Kasumi-1 (cell line): ENCODE data around the gene CDC123.
A peak's percentile ranks its signal among the peaks of the same experiment; 100 is the strongest.
"Not testable (repeated sequence)": the region's sequence is repeated elsewhere in the genome, so short reads cannot be mapped to it uniquely, and the experiment has no call there.

Experiments used
- DNase-seq, 2 experiments: peaks; one replicate each; lab custom pipeline; 2025; lab: John Stamatoyannopoulos, UW

CDC123 gene

GRCh38 chr10:12191715-12192114 lies 4.3 kb upstream of the CDC123 start:
- no peak for DNase-seq

- no peak for DNase-seq
These were observed 2.8 kb upstream of the CDC123 start for GRCh38 chr10:12193193-12193592.

DNA sequence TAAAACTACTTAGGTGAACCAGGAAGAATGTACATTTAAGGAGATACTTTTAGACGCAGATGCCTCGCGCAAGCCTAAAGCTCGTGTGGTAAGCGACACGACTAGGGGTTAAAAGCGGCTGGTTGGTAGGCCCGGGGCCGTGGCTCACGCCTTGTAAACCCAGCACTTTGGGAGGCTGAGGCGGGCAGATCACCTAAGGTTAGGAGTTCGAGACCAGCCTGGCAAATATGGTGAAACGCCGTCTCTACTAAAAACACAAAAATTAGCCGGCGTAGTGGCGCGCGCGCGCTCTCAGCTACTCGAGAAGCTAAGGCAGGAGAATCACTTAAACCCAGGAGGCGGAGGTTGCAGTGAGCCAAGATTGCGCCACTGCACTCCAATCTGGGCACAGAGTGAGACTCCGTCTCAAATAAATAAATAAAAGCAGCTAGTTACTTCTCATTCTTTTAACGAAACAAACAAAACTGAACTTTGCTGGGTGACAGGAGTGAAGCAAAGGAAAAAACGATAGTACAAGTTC lies 1.2 kb upstream of the CDC123 start:
- DNase-seq: peak; percentile 44 to 54

GRCh38 chr10:12195281-12195602 lies 746 bp upstream of the CDC123 start:
- DNase-seq: peak in 1 of 2 experiments; percentile 69

GRCh38 chr10:12196531-12197211 lies 683 bp downstream of the CDC123 start:
- peak; percentile 51 to 66 for DNase-seq

DNA sequence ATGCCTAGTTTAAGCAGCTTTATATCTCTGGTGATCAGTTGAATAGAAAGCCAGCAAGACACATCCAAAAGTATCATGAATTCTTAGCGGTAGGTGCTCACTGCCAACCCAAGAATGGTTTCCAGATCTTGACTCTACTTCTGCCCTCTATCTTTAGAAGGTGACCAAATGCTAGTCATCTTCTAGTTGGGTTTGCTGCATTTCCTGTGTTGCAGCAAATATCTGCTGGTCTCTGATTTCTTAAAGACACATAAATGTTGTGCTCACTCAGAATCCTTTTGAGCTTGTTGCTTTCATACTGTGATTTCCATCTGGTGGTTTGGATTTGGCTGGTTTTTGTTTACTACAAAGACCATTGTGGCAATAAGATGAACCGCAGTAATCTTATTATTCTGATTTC lies 2.2 kb downstream of the CDC123 start:
- no peak for DNase-seq

GRCh38 chr10:12200850-12201249 lies 4.9 kb downstream of the CDC123 start:
- no peak for DNase-seq

DNA sequence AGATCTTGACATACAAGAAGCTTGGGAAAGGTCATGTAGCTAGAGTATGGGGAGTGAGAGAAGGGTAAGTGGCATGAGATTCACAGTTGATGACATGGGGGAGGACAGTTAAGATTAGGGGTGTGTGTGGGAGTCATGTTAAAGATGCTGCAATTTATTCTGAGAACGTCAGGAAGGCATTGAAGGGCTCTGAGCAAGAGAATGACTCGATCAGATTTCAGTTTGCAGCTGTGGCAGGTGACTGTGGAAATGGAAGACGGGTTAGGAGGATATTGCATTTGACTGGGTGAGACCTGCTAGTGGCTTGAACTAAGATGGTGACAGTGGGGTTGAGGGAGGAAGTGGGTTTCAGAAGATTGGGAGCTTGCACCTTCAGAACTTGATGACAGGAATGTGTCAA lies 5.6 kb downstream of the CDC123 start:
- no peak for DNase-seq

DNA sequence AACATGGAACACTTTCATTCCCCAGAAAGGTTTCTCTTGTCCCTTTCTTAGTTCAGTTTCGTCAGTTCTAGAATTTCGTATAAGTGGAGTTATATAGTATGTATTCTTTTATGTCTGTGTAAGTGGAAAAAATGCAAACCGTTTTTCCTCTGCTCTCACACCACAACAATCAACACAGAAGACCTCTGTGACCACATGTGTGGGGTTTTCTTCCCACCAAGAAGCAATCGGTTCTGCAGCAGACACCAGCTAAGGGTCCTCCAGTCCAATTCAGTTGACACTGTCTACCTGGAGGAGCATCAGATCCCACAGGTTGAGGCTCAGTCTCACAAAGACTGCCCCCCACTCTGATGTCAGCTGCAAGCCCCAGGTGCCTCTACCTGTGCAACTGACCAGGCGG lies 6.2 kb downstream of the CDC123 start:
- no peak for DNase-seq

DNA sequence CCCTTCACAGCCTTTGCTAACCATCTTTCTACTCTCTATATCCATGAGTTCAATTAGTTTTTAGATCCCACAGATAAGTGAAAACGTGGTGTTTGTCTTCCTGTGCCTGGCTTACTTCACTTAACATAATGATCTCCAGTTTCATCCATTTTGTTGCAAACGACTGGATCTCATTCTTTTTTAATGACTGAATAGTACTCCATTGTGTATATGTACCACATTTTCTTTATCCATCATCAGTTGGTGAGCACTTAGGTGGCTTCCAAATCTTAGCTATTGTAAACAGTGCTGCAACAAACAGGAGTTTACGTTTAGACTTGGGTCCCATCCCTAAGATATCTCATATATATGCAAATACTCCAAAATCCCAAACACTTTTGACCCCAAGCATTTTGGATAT lies 9.1 kb downstream of the CDC123 start:
- DNase-seq: no peak

DNA sequence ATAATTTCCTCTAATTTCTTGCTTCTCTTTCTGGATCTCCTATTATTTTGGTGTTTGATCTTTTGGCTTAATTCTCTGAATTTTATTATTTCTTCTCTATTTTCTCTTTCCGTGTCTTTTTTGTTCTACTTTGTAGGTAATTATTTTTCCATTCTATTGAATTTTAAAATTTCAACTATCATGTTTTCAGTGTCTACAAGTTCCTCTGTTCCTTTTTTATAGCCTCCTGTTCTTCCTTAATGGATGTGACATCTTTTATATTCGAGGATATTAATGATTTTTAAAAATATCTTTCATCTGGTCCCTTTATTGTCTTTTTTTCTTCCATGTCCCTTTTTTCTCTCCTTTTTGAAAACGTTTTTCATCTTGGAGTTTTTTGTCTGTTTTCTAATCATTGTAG lies 11.1 kb downstream of the CDC123 start:
- no peak for DNase-seq

DNA sequence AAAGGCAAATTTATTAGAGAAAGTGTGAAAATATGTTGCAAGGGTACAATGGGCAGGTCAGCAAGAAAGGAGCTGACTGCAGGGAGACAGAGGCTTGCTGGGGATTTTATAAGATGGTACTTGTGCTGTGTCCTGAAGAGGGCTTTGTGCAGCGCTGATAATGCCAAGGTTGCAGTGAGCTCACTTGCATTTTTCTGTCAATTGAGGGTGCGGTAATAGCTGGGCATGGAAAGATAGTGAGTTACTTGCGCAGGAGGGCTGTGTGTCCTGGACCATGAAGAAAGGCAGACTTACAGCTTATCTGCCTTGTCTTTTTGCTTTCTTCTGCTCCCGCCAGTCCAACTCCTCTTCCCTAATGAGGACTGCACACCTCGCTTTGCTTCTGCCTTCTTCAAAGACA lies 12.5 kb downstream of the CDC123 start:
- DNase-seq: no peak

GRCh38 chr10:12212454-12212853 lies 16.5 kb downstream of the CDC123 start:
- no peak for DNase-seq

GRCh38 chr10:12213621-12214020 lies 17.6 kb downstream of the CDC123 start:
- DNase-seq: no peak

GRCh38 chr10:12214093-12214492 lies 18.1 kb downstream of the CDC123 start:
- no peak for DNase-seq

- peak; percentile 74 to 84 for DNase-seq
These were observed 18.8 kb downstream of the CDC123 start for GRCh38 chr10:12214763-12215218.

DNA sequence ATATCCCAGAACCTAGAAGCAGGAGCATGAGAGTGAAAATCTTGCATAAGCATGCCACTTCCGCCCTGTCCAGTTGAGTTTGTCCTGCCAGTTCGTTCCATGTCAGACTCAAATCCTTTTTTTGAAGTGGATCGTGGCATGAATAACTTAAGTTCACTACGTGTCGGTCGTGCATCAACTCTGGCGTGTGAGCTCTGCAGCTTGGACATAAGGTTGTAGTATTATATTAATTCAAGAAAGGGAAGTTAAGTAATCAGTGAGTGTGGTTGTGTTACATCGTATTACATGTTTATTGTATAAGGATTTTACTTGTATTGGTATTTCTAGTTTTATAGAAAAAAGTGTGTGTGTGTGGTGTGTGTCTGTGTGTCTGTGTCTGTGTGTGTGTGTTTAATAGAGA lies 23.0 kb downstream of the CDC123 start:
- no peak for DNase-seq

DNA sequence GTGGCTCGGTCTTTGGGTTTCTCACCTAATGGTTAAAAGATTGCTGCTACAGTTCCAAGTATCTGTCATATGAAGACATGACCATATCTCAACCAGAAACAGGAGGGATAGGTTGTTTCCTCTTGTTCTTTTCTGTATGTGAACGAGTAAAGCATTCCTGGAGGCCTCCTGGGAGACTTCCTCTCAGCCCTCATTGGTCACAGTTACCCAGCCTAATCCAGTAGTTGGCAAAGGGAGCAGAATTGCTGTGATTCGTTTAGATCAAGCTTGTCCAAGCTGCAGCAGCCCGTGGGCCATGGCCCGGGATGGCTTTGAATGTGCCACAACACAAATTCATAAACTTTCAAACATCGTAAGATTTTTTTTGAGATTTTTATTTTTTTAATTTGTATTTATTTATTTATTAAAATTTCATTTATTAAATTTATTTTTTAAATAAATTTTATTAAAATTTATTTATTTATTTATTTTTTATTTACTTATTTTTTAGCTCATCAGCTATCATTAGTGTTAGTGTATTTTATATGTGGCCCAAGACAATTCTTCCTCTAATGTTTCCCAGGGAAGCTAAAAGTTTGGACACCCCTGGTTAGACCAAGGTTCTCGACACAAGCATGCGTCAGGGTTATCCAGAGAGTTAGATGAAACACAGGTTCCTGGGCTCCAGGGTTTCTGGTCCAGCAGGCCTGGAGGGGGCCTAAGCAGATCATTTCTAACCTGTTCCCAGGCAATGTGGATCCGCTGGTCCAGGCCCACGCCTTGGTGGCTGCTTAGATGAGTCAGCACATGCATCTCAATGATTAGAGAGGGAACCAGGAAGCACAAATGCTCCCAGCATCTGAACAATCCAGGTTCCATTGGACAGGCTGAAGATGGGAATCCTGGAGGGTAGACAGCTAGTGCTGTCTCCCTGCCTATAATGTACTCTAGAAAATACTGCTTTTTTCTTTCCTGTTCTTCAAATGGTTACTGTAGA lies 25.6 kb downstream of the CDC123 start:
- DNase-seq: no peak

DNA sequence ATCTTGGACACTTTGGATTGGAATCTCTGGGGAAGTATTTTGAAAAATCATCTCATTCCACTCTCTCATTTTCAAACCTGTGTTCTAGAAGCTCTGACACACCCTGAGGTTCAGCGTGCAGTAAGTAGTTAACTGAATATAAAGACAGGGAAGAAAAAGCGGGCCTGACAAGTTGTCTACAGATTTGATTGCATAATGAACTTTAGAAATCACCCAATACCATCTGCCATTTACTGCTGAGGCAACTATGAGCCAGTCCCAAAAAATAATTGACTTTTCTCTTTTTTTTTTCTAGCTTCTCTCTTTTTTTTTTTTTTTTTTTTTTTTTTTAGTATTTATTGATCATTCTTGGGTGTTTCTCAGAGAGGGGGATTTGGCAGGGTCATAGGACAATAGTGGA lies 29.5 kb downstream of the CDC123 start:
- DNase-seq: no peak

DNA sequence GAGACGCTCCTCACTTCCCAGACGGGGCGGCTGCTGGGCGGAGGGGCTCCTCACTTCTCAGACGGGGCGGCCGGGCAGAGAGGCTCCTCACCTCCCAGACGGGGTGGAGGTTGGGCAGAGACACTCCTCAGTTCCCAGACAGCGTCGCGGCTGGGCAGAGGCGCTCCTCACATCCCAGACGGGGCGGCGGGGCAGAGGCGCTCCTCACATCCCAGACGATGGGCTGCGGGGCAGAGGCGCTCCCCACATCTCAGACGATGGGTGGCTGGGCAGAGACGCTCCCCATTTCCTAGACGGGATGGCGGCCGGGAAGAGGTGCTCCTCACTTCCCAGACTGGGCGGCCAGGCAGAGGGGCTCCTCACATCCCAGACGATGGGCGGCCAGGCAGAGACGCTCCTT lies 30.4 kb downstream of the CDC123 start:
- DNase-seq: not testable (repeated sequence)

GRCh38 chr10:12228851-12229250 lies 32.9 kb downstream of the CDC123 start:
- no peak for DNase-seq

DNA sequence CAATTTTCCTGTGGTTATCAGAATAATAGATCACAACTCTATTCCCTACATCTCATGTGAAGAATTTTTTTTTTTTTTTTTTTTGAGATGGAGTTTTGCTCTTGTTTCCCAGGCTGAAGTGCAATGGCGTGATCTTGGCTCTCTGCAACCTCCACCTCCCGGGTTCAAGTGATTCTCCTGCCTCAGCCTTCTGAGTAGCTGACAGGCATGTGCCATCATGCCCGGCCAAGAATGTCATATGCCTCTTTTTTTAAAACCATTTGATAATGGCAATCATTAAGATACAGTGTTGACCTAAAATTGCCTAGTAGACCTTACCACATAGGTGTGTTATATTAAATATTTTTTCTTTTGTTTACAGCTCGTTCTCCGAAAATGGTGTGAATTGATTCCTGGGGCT lies 38.7 kb downstream of the CDC123 start:
- DNase-seq: not testable (repeated sequence)

DNA sequence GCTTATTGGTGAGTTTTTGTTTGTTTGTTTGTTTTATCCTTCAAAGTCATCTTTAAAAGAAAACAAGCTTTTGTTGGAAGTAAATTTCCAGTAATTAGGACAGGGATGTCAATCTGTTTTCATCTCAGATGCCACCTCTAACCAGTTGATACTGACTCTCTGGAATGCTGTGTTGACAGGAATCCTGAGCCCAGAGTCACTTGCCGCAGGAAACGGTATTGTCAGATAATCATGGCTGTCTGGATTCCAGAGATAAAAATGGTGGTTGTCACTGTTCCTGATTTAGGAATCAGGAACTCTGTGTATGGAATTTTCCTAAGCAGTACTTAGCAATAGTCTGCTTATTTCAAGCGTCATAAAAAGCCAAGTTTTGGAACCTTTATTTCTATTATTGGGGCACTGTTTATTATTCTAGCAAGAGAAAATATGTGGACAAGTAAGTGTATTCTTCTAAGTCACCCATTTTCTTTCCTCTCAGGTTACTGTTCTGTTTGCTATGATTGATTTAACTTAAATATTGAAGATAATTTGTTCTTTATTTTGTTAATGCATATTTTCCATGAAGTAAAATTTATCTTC lies 39.2 kb downstream of the CDC123 start:
- DNase-seq: no peak
